ENCODE results near the gene SMIM5. TPM values are rescaled to one million over a fixed set of nuclear protein-coding genes. Genes with fewer than 3 reads are reported as not detected.

Gene SMIM5
- polyA plus RNA-seq, 2 of the 4 experiments (the other 2 are of a cell fraction), result 0.15 to 0.25 TPM

Other genes with a start within 250 kb of the SMIM5 start
- gene GRB2, start 227.8 kb upstream of the SMIM5 start, polyA plus RNA-seq (2011; rRNA removed), result 87.5 and 91.4 TPM in 2 replicates
- 89.0 to 91.9 TPM (median 90.1 TPM) in 3 replicates for gene GRB2, start 227.8 kb upstream of the SMIM5 start, polyA plus RNA-seq (2017; fragmentation: RNase III; extraction: RNeasy Plus Mini Kit Qiagen cat#74134 plus additional on column Dnase treatment)
- gene TMEM94, start 176.8 kb upstream of the SMIM5 start, polyA plus RNA-seq (2011; rRNA removed), result 30.5 and 42.7 TPM in 2 replicates
- gene TMEM94, start 176.8 kb upstream of the SMIM5 start, polyA plus RNA-seq (2017; fragmentation: RNase III; extraction: RNeasy Plus Mini Kit Qiagen cat#74134 plus additional on column Dnase treatment), result 50.0 to 64.9 TPM (median 63.8 TPM) in 3 replicates
- 3.6 and 4.6 TPM in 2 replicates for gene CASKIN2, start 117.9 kb upstream of the SMIM5 start, polyA plus RNA-seq (2011; rRNA removed)
- gene CASKIN2, start 117.9 kb upstream of the SMIM5 start, polyA plus RNA-seq (2017; fragmentation: RNase III; extraction: RNeasy Plus Mini Kit Qiagen cat#74134 plus additional on column Dnase treatment), result 9.9 to 11.2 TPM (median 10.7 TPM) in 3 replicates
- 24.8 and 42.5 TPM in 2 replicates for gene TSEN54, start 116.9 kb upstream of the SMIM5 start, polyA plus RNA-seq (2011; rRNA removed)
- 37.7 to 38.4 TPM (median 38.3 TPM) in 3 replicates for gene TSEN54, start 116.9 kb upstream of the SMIM5 start, polyA plus RNA-seq (2017; fragmentation: RNase III; extraction: RNeasy Plus Mini Kit Qiagen cat#74134 plus additional on column Dnase treatment)
- 18.9 and 20.7 TPM in 2 replicates for gene LLGL2, start 107.7 kb upstream of the SMIM5 start, polyA plus RNA-seq (2011; rRNA removed)
- 32.6 to 38.2 TPM (median 35.0 TPM) in 3 replicates for gene LLGL2, start 107.7 kb upstream of the SMIM5 start, polyA plus RNA-seq (2017; fragmentation: RNase III; extraction: RNeasy Plus Mini Kit Qiagen cat#74134 plus additional on column Dnase treatment)
- gene MYO15B, start 45.6 kb upstream of the SMIM5 start, polyA plus RNA-seq (2011; rRNA removed), result 12.4 and 17.7 TPM in 2 replicates
- 27.4 to 33.9 TPM (median 33.5 TPM) in 3 replicates for gene MYO15B, start 45.6 kb upstream of the SMIM5 start, polyA plus RNA-seq (2017; fragmentation: RNase III; extraction: RNeasy Plus Mini Kit Qiagen cat#74134 plus additional on column Dnase treatment)
- gene RECQL5, start 33.7 kb downstream of the SMIM5 start, polyA plus RNA-seq (2011; rRNA removed), result 22.7 and 29.2 TPM in 2 replicates
- 37.3 to 42.5 TPM (median 39.9 TPM) in 3 replicates for gene RECQL5, start 33.7 kb downstream of the SMIM5 start, polyA plus RNA-seq (2017; fragmentation: RNase III; extraction: RNeasy Plus Mini Kit Qiagen cat#74134 plus additional on column Dnase treatment)
- gene SAP30BP, start 33.9 kb downstream of the SMIM5 start, polyA plus RNA-seq (2011; rRNA removed), result 76.3 and 103 TPM in 2 replicates
- gene SAP30BP, start 33.9 kb downstream of the SMIM5 start, polyA plus RNA-seq (2017; fragmentation: RNase III; extraction: RNeasy Plus Mini Kit Qiagen cat#74134 plus additional on column Dnase treatment), result 125 to 139 TPM (median 136 TPM) in 3 replicates
- gene ITGB4, start 88.0 kb downstream of the SMIM5 start, polyA plus RNA-seq (2011; rRNA removed), result 19.8 and 20.6 TPM in 2 replicates
- 30.1 to 37.4 TPM (median 36.0 TPM) in 3 replicates for gene ITGB4, start 88.0 kb downstream of the SMIM5 start, polyA plus RNA-seq (2017; fragmentation: RNase III; extraction: RNeasy Plus Mini Kit Qiagen cat#74134 plus additional on column Dnase treatment)
- 20.7 and 21.3 TPM in 2 replicates for gene GALK1, start 131.8 kb downstream of the SMIM5 start, polyA plus RNA-seq (2011; rRNA removed)
- gene GALK1, start 131.8 kb downstream of the SMIM5 start, polyA plus RNA-seq (2017; fragmentation: RNase III; extraction: RNeasy Plus Mini Kit Qiagen cat#74134 plus additional on column Dnase treatment), result 50.9 to 55.6 TPM (median 54.3 TPM) in 3 replicates
- gene UNK, start 151.4 kb downstream of the SMIM5 start, polyA plus RNA-seq (2011; rRNA removed), result 34.5 and 40.0 TPM in 2 replicates
- gene UNK, start 151.4 kb downstream of the SMIM5 start, polyA plus RNA-seq (2017; fragmentation: RNase III; extraction: RNeasy Plus Mini Kit Qiagen cat#74134 plus additional on column Dnase treatment), result 27.0 to 31.5 TPM (median 29.1 TPM) in 3 replicates
- gene UNC13D, start 211.0 kb downstream of the SMIM5 start, polyA plus RNA-seq (2011; rRNA removed), result 0.97 and 1.6 TPM in 2 replicates
- gene UNC13D, start 211.0 kb downstream of the SMIM5 start, polyA plus RNA-seq (2017; fragmentation: RNase III; extraction: RNeasy Plus Mini Kit Qiagen cat#74134 plus additional on column Dnase treatment), result 3.5 to 4.5 TPM (median 4.3 TPM) in 3 replicates
- gene WBP2, start 221.9 kb downstream of the SMIM5 start, polyA plus RNA-seq (2011; rRNA removed), result 35.6 and 39.7 TPM in 2 replicates
- gene WBP2, start 221.9 kb downstream of the SMIM5 start, polyA plus RNA-seq (2017; fragmentation: RNase III; extraction: RNeasy Plus Mini Kit Qiagen cat#74134 plus additional on column Dnase treatment), result 111 to 131 TPM (median 116 TPM) in 3 replicates
- gene TRIM47, start 245.1 kb downstream of the SMIM5 start, polyA plus RNA-seq (2011; rRNA removed), result 19.6 and 26.7 TPM in 2 replicates
- 45.3 to 54.7 TPM (median 46.6 TPM) in 3 replicates for gene TRIM47, start 245.1 kb downstream of the SMIM5 start, polyA plus RNA-seq (2017; fragmentation: RNase III; extraction: RNeasy Plus Mini Kit Qiagen cat#74134 plus additional on column Dnase treatment)